Middle frontal gyrus (tissue), 1 donor: ENCODE measurements around the gene PRR15.

Experiments
- DNase-seq: peaks from one replicate; pipeline ENCODE4 v3.0.0-alpha.2; 2015; ENCODE audit warnings: low spot score; ENCODE audit errors: extremely low spot score

PRR15 gene

GRCh38 chr7:29569648-29570047 is 6.0 kb downstream of the PRR15 start:
- DNase-seq = no peak

GRCh38 chr7:29572558-29572957 is 8.9 kb downstream of the PRR15 start:
- no peak for DNase-seq

GRCh38 chr7:29573567-29573966 is 9.9 kb downstream of the PRR15 start:
- DNase-seq = no peak

- DNase-seq = no peak
These were observed 11.0 kb downstream of the PRR15 start for GRCh38 chr7:29574659-29575058.

GRCh38 chr7:29587195-29587808 is 23.7 kb downstream of the PRR15 start:
- DNase-seq = no peak

- DNase-seq = no peak
These were observed 24.6 kb downstream of the PRR15 start for GRCh38 chr7:29588212-29588611.

- DNase-seq = no peak
These were observed 25.5 kb downstream of the PRR15 start for GRCh38 chr7:29588900-29589696.

GRCh38 chr7:29592866-29593265 is 29.2 kb downstream of the PRR15 start:
- no peak for DNase-seq

GRCh38 chr7:29593459-29593858 is 29.8 kb downstream of the PRR15 start:
- DNase-seq = no peak

- DNase-seq = no peak
These were observed 33.1 kb downstream of the PRR15 start for GRCh38 chr7:29596593-29597178.

GRCh38 chr7:29597266-29597665 is 33.6 kb downstream of the PRR15 start:
- DNase-seq = no peak

GRCh38 chr7:29598137-29598536 is 34.5 kb downstream of the PRR15 start:
- no peak for DNase-seq

GRCh38 chr7:29598613-29599012 is 35.0 kb downstream of the PRR15 start:
- no peak for DNase-seq

- no peak for DNase-seq
These were observed 35.4 kb downstream of the PRR15 start for GRCh38 chr7:29599026-29599425.

- no peak for DNase-seq
These were observed 37.0 kb downstream of the PRR15 start for GRCh38 chr7:29600661-29601060.

GRCh38 chr7:29604052-29604451 is 40.4 kb downstream of the PRR15 start:
- DNase-seq = no peak

- DNase-seq = no peak
These were observed 41.1 kb downstream of the PRR15 start for GRCh38 chr7:29604702-29605101.

- DNase-seq = no peak
These were observed 42.0 kb downstream of the PRR15 start for GRCh38 chr7:29605671-29606070.

- DNase-seq = no peak
These were observed 42.7 kb downstream of the PRR15 start for GRCh38 chr7:29606287-29606721.

GRCh38 chr7:29606830-29607229 is 43.2 kb downstream of the PRR15 start:
- DNase-seq = no peak

GRCh38 chr7:29607259-29607658 is 43.6 kb downstream of the PRR15 start:
- no peak for DNase-seq

- no peak for DNase-seq
These were observed 44.3 kb downstream of the PRR15 start for GRCh38 chr7:29607889-29608288.
